ENCODE data around the gene SLC25A11. TPM values are rescaled to one million over a fixed set of nuclear protein-coding genes. Genes with fewer than 3 reads are reported as not detected.

Gene SLC25A11
- polyA plus RNA-seq, 1 of the 3 experiments (the other 2 are of a cell fraction): 82.8 TPM

DNA sequence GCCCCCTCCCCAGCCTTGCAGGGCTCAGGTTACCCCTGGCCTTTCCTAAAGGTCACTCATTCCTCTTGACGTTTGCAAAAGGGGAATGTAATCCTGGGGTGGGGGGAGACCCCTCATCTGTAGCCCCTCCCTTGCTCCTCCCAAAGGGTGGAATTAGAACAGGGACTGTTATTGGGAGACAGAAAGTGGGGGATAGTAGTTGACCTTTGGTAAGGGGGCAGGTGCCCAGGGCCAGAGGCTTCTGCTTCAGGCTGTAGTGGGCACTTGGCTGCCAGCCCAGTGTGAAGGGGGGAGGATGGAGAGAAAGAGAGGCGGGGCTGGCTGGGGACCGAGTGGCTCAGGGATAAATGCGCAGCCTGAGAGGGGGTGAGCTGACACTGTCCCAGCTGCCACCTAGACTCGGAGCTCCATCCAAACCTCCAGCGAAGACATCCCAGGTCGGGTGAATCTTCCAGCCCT lies 10.9 kb upstream of the SLC25A11 start, which contains the start of gene ENO3:
TSS of gene ENO3 (plus strand) at position 374 of the 459 bp plus-strand sequence. CDS start 711 bp downstream, outside the sequence.
- Histone ChIP-seq H3K4me3 (ENCODE audit: low read depth in 2 of 2, low read length in 1 of 2) (peak within 1 kb of the TSS; percentile 59 to 60), H3K36me3 (replicated peaks in 1 of 2; ENCODE audit: control insufficient read depth in 1 of 2, insufficient read depth in 2 of 2, low read length in 1 of 2) (peaks cover 12 to 18% of the 10 kb centered on the region in 2 experiments), H3K9ac (peak within 1 kb of the TSS; percentile 83), H3K9me3 (no peaks in the 10 kb centered on the region), H3K27ac (ENCODE audit: low read depth in 2 of 2, low read length in 1 of 2) (peak within 1 kb of the TSS; percentile 97 to 100), H4K20me1 (ENCODE audit: insufficient read depth) (peaks cover 18% of the 10 kb centered on the region), H3K4me2 (peak within 1 kb of the TSS; percentile 98), H3K9me2 (no peaks in the 10 kb centered on the region), H2AFZ (ENCODE audit: low read depth) (peak within 1 kb of the TSS; percentile 57; the same call in 1 of the 2 replicates), H3K79me2 (ENCODE audit: insufficient read depth) (peaks cover 52% of the 10 kb centered on the region), H3K4me1 (ENCODE audit: control insufficient read depth in 1 of 2, insufficient read depth in 2 of 2, low read depth in 1 of 2, low read length in 1 of 2) (peaks cover 31 to 32% of the 10 kb centered on the region in 2 experiments), H3K27me3 (ENCODE audit: insufficient read depth) (no peaks in the 10 kb centered on the region), H3F3A (replicated peaks; ENCODE audit: insufficient read depth) (peaks cover 44% of the 10 kb centered on the region)
- TF ChIP-seq MXI1 (IDR thresholded peaks at IDR 0.05; ENCODE audit: low read depth, low read length) (no peak), NRF1 (IDR thresholded peaks at IDR 0.05; ENCODE audit: low read depth, low read length) (no peak), RXRA (IDR thresholded peaks at IDR 0.05; ENCODE audit: borderline replicate concordance, low read depth) (peak; percentile 24; the same call in 1 of the 2 replicates), CHD2 (IDR thresholded peaks at IDR 0.05; ENCODE audit: low read length, partially characterized antibody) (no peak), SMC3 (IDR thresholded peaks at IDR 0.05; ENCODE audit: low read depth, low read length) (no peak), YY1 (IDR thresholded peaks at IDR 0.05; ENCODE audit: low read depth) (no peak), GATA2 (CRISPR knock-in tag; IDR thresholded peaks at IDR 0.05) (no peak), SIN3A (IDR thresholded peaks at IDR 0.05; ENCODE audit: borderline replicate concordance, low read depth, low read length) (no peak), TEAD4 (IDR thresholded peaks at IDR 0.05; ENCODE audit: borderline replicate concordance, insufficient read depth) (no peak), EZH2phosphoT487 (IDR thresholded peaks at IDR 0.05; ENCODE audit: borderline replicate concordance, low read depth) (no peak), JUND (IDR thresholded peaks at IDR 0.05) (no peak), NFIC (IDR thresholded peaks at IDR 0.05; ENCODE audit: borderline replicate concordance) (peak; percentile 68), EP300 (IDR thresholded peaks at IDR 0.05; ENCODE audit: borderline replicate concordance in 1 of 2, low read depth in 1 of 2, low read length in 1 of 2) (no peak), GABPA (IDR thresholded peaks at IDR 0.05; ENCODE audit: low read depth) (no peak), FOXM1 (IDR thresholded peaks at IDR 0.05; ENCODE audit: low read depth) (no peak), TCF12 (IDR thresholded peaks at IDR 0.05) (0 out of 2 replicates have a peak, but pooled peaks have one; percentile 5), ELF1 (IDR thresholded peaks at IDR 0.05) (no peak), FOXJ3 (CRISPR knock-in tag; IDR thresholded peaks at IDR 0.05) (no peak), RAD21 (IDR thresholded peaks at IDR 0.05; ENCODE audit: low read length) (no peak), RFX5 (IDR thresholded peaks at IDR 0.05; ENCODE audit: low read length) (no peak)
- TF ChIP-seq, protein P1, sequence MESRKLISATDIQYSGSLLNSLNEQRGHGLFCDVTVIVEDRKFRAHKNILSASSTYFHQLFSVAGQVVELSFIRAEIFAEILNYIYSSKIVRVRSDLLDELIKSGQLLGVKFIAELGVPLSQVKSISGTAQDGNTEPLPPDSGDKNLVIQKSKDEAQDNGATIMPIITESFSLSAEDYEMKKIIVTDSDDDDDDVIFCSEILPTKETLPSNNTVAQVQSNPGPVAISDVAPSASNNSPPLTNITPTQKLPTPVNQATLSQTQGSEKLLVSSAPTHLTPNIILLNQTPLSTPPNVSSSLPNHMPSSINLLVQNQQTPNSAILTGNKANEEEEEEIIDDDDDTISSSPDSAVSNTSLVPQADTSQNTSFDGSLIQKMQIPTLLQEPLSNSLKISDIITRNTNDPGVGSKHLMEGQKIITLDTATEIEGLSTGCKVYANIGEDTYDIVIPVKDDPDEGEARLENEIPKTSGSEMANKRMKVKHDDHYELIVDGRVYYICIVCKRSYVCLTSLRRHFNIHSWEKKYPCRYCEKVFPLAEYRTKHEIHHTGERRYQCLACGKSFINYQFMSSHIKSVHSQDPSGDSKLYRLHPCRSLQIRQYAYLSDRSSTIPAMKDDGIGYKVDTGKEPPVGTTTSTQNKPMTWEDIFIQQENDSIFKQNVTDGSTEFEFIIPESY (IDR thresholded peaks at IDR 0.05; ENCODE audit: borderline replicate concordance, low read depth): no peak
- TF ChIP-seq, protein P2, sequence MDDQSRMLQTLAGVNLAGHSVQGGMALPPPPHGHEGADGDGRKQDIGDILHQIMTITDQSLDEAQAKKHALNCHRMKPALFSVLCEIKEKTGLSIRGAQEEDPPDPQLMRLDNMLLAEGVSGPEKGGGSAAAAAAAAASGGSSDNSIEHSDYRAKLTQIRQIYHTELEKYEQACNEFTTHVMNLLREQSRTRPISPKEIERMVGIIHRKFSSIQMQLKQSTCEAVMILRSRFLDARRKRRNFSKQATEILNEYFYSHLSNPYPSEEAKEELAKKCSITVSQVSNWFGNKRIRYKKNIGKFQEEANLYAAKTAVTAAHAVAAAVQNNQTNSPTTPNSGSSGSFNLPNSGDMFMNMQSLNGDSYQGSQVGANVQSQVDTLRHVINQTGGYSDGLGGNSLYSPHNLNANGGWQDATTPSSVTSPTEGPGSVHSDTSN (IDR thresholded peaks at IDR 0.05): no peak; the same call in 1 of the 2 replicates
- TF ChIP-seq, protein P3, sequence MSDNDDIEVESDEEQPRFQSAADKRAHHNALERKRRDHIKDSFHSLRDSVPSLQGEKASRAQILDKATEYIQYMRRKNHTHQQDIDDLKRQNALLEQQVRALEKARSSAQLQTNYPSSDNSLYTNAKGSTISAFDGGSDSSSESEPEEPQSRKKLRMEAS (IDR thresholded peaks at IDR 0.05; ENCODE audit: low read depth): 0 out of 2 replicates have a peak, but pooled peaks have one; percentile 4
- TF ChIP-seq, protein P4, sequence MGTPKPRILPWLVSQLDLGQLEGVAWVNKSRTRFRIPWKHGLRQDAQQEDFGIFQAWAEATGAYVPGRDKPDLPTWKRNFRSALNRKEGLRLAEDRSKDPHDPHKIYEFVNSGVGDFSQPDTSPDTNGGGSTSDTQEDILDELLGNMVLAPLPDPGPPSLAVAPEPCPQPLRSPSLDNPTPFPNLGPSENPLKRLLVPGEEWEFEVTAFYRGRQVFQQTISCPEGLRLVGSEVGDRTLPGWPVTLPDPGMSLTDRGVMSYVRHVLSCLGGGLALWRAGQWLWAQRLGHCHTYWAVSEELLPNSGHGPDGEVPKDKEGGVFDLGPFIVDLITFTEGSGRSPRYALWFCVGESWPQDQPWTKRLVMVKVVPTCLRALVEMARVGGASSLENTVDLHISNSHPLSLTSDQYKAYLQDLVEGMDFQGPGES (IDR thresholded peaks at IDR 0.05; ENCODE audit: low read depth, low read length): no peak
- WGBS (ENCODE audit: low lambda C conversion rate): 16% methylated on average over 7 of the region's 7 CpGs
- DNase-seq: peak; percentile 76
- ChIA-PET POLR2A (interaction anchor here (4.6 to 6.7 kb wide), 2 partner anchors 10 to 17 kb away, joined by 16 to 56 read pairs; partner anchors contain the start of genes RNF167, SLC25A11 and SPAG7), CTCF (interaction anchor here (0.8 to 2.7 kb wide), 5 partner anchors 16 to 42 kb away, joined by 3 to 13 read pairs (median 7); partner anchors contain the start of gene SPAG7)
